Hepatocyte (in vitro differentiated cells): ENCODE data around the gene ACOT8. TPM values are rescaled to one million over a fixed set of nuclear protein-coding genes. Genes with fewer than 3 reads are reported as not detected.

Experiments used
- DNase-seq: peaks from one replicate; pipeline ENCODE4 v3.0.0-alpha.2; 2016; ENCODE audit warnings: low spot score
- H2AFZ ChIP-seq: fragments of 200-600 bp; sonication (generic); 2 replicates; pipeline ENCODE4 v1.6.0; 2016; ENCODE audit warnings: antibody characterized with exemption, mild to moderate bottlenecking
- H3K27ac ChIP-seq: fragments of 200-600 bp; sonication (generic); 2 replicates; pipeline ENCODE4 v1.5.1; 2016; ENCODE audit warnings: mild to moderate bottlenecking
- H3K27me3 ChIP-seq: fragments of 200-600 bp; sonication (generic); 2 replicates; pipeline ENCODE4 v1.6.1; 2016
- H3K36me3 ChIP-seq: fragments of 200-600 bp; sonication (generic); replicated peaks from 2 replicates; pipeline ENCODE4 v1.5.1; 2016; ENCODE audit warnings: low read depth; ENCODE audit not compliant: insufficient read depth
- H3K4me1 ChIP-seq: fragments of 200-600 bp; sonication (generic); 2 replicates; pipeline ENCODE4 v1.5.1; 2016; ENCODE audit warnings: mild to moderate bottlenecking, moderate library complexity; ENCODE audit not compliant: insufficient read depth
- H3K4me2 ChIP-seq: fragments of 200-600 bp; sonication (generic); 2 replicates; pipeline ENCODE4 v1.6.0; 2016
- H3K4me3 ChIP-seq: fragments of 200-600 bp; sonication (generic); 2 replicates; pipeline ENCODE4 v1.5.1; 2016; ENCODE audit warnings: mild to moderate bottlenecking
- H3K79me2 ChIP-seq: fragments of 200-600 bp; sonication (generic); 2 replicates; pipeline ENCODE4 v1.6.0; 2017; ENCODE audit warnings: mild to moderate bottlenecking
- H3K9me2 ChIP-seq: fragments of 200-600 bp; sonication (generic); replicated peaks from 2 replicates; pipeline ENCODE4 v1.6.0; 2017; ENCODE audit warnings: mild to moderate bottlenecking; ENCODE audit not compliant: insufficient read depth
- H3K9me3 ChIP-seq: fragments of 200-600 bp; sonication (generic); 2 replicates; pipeline ENCODE4 v1.5.1; 2016; ENCODE audit warnings: low read depth, mild to moderate bottlenecking
- H4K20me1 ChIP-seq: fragments of 200-600 bp; sonication (generic); 2 replicates; pipeline ENCODE4 v1.6.0; 2016; ENCODE audit warnings: mild to moderate bottlenecking; ENCODE audit not compliant: insufficient read depth, poor library complexity, severe bottlenecking
- EZH2 ChIP-seq: fragments of 200-600 bp; sonication (generic); IDR thresholded peaks from 2 replicates; pipeline ENCODE4 v1.6.1; 2016; ENCODE audit warnings: antibody characterized with exemption, mild to moderate bottlenecking, borderline replicate concordance
- EZH2phosphoT487 ChIP-seq: fragments of 200-600 bp; sonication (generic); IDR thresholded peaks from one replicate; pipeline ENCODE4 v1.6.1; 2018; ENCODE audit warnings: antibody characterized with exemption, mild to moderate bottlenecking, low read depth, moderate library complexity; ENCODE audit not compliant: unreplicated experiment, severe bottlenecking
- WGBS: methylation state at CpG from one replicate; pipeline ENCODE4 v1.1.6; 2016; ENCODE audit warnings: low lambda C conversion rate; ENCODE audit errors: missing lambda C conversion rate; 5-methylcytosine and 5-hydroxymethylcytosine counted together
- polyA plus RNA-seq: library from polyadenylated mRNA; unstranded; fragments of >200 nt; fragmentation: Nextera tagmentation; extraction: Ambion mirVana; gene quantifications from 2 replicates; pipeline ENCODE4 v1.2.1, GENCODE V29; 2016
- total RNA-seq: library from RNA; depleted of rRNA; stranded (reverse); fragments of >200 nt; gene quantifications from 2 replicates; pipeline ENCODE4 v1.2.3, GENCODE V29; 2014
- TF ChIP-seq, protein P1 (sequence below): fragments of 200-600 bp; sonication (generic); IDR thresholded peaks from 2 replicates; pipeline ENCODE4 v1.5.1; 2016; ENCODE audit warnings: antibody characterized with exemption, mild to moderate bottlenecking; ENCODE audit not compliant: poor library complexity

The ACOT8 gene
- total and polyA plus RNA-seq, 2 experiments from 2014 or later = 40.6 to 44.0 TPM

DNA sequence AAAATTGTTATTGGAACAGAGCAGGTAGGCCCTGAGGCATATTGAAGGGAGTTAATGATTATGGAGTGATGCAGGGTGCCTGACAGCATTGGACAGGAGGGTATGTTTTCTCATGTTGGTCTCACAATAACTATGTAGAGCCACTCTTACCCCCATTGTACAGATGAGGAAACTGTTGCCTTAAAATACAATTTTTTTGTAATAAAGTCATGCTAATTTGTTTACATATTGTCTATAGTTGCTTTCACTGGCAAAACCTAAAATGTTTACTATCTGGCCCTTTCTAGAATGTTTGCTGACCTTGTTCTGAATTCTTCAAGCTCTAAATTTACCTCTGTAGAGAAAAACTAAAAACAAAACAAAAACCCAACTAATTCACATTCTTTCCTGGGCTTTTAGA, 5.7 kb downstream of the ACOT8 start:
- Histone ChIP-seq H3K27ac (peak overlapping the region; percentile 17), H3K4me1 (peaks cover 9% of the 10 kb centered on the region), H3K9me2 (no peaks in the 10 kb centered on the region), H4K20me1 (no peaks in the 10 kb centered on the region), H3K4me2 (no peak overlapping the region), H3K79me2 (peaks cover 32% of the 10 kb centered on the region), H2AFZ (no peak overlapping the region), H3K4me3 (no peak overlapping the region), H3K27me3 (no peaks in the 10 kb centered on the region), H3K9me3 (no peaks in the 10 kb centered on the region), H3K36me3 (no peaks in the 10 kb centered on the region)
- TF ChIP-seq, protein P1, sequence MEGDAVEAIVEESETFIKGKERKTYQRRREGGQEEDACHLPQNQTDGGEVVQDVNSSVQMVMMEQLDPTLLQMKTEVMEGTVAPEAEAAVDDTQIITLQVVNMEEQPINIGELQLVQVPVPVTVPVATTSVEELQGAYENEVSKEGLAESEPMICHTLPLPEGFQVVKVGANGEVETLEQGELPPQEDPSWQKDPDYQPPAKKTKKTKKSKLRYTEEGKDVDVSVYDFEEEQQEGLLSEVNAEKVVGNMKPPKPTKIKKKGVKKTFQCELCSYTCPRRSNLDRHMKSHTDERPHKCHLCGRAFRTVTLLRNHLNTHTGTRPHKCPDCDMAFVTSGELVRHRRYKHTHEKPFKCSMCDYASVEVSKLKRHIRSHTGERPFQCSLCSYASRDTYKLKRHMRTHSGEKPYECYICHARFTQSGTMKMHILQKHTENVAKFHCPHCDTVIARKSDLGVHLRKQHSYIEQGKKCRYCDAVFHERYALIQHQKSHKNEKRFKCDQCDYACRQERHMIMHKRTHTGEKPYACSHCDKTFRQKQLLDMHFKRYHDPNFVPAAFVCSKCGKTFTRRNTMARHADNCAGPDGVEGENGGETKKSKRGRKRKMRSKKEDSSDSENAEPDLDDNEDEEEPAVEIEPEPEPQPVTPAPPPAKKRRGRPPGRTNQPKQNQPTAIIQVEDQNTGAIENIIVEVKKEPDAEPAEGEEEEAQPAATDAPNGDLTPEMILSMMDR = no peak
- TF ChIP-seq EZH2phosphoT487 (no peak), EZH2 (no peak)
- no peak for DNase-seq

DNA sequence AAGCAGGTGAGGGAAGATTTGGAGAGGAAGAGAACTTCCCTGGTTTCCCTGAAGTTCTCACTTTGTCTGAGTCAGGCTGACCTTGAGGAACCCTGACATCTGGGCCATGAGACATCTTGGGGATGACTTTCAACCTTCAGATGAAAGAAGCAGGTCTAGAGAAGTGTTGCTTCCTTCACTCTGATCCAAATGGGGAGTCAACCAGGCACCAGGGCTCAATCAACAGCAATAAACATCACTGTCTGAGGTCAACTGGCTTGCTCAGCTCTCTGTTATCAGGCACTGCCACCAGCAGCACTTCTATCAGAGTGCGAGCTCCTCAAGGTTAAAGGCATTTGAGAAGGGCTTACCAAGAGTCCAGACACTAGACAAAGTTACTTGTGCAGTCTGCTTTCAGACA, 6.3 kb downstream of the ACOT8 start:
- H2AFZ ChIP-seq = no peak overlapping the region
- no peaks in the 10 kb centered on the region for H4K20me1 ChIP-seq
- no peak overlapping the region for H3K4me3 ChIP-seq
- TF ChIP-seq, protein P1 = no peak
- TF ChIP-seq EZH2phosphoT487 = no peak
- no peak for TF ChIP-seq EZH2
- no peaks in the 10 kb centered on the region for H3K36me3 ChIP-seq
- no peak overlapping the region for H3K4me2 ChIP-seq
- no peaks in the 10 kb centered on the region for H3K27me3 ChIP-seq
- H3K9me2 ChIP-seq = no peaks in the 10 kb centered on the region
- no peaks in the 10 kb centered on the region for H3K9me3 ChIP-seq
- H3K79me2 ChIP-seq = peaks cover 26% of the 10 kb centered on the region
- H3K27ac ChIP-seq = peak overlapping the region; percentile 20
- WGBS = 46% methylated on average over 1 of the region's 1 CpG
- no peak for DNase-seq
- H3K4me1 ChIP-seq = peaks cover 4% of the 10 kb centered on the region

- H3K27ac ChIP-seq = no peak overlapping the region
- H3K4me2 ChIP-seq = no peak overlapping the region
- H2AFZ ChIP-seq = no peak overlapping the region
- no peaks in the 10 kb centered on the region for H3K9me2 ChIP-seq
- no peaks in the 10 kb centered on the region for H3K4me1 ChIP-seq
- H3K9me3 ChIP-seq = no peaks in the 10 kb centered on the region
- H3K36me3 ChIP-seq = no peaks in the 10 kb centered on the region
- no peaks in the 10 kb centered on the region for H3K27me3 ChIP-seq
- peaks cover 19% of the 10 kb centered on the region for H3K79me2 ChIP-seq
- TF ChIP-seq EZH2 = no peak
- TF ChIP-seq, protein P1 = no peak
- WGBS = 94% methylated on average over 2 of the region's 2 CpGs
- DNase-seq = no peak
- H3K4me3 ChIP-seq = no peak overlapping the region
- no peaks in the 10 kb centered on the region for H4K20me1 ChIP-seq
Observed at GRCh38 chr20:45850238-45850637, 7.0 kb downstream of the ACOT8 start.

- H3K4me1 ChIP-seq = no peaks in the 10 kb centered on the region
- 97% methylated on average over 8 of the region's 8 CpGs for WGBS
- DNase-seq = no peak
Observed at GRCh38 chr20:45848969-45849582, 8.1 kb downstream of the ACOT8 start.

More at GRCh38 chr20:45848969-45849582, 8.1 kb downstream of the ACOT8 start:
- Histone ChIP-seq H3K27me3 (no peaks in the 10 kb centered on the region), H3K79me2 (peaks cover 10% of the 10 kb centered on the region), H2AFZ (no peak overlapping the region), H3K27ac (no peak overlapping the region), H3K36me3 (no peaks in the 10 kb centered on the region), H3K4me3 (no peak overlapping the region), H3K9me2 (no peaks in the 10 kb centered on the region), H3K4me2 (no peak overlapping the region), H3K9me3 (no peaks in the 10 kb centered on the region), H4K20me1 (no peaks in the 10 kb centered on the region)
- TF ChIP-seq EZH2 (no peak), EZH2phosphoT487 (no peak)
- TF ChIP-seq, protein P1 = no peak
